Activated CD8-positive, alpha-beta memory T cell treated with anti-CD3 and anti-CD28 coated beads for 36 hours (primary cell): Measurements from ENCODE around the gene CGB7. TPM values are rescaled to one million over a fixed set of nuclear protein-coding genes. Genes with fewer than 3 reads are reported as not detected.

ENCODE experiments used
- CTCF ChIA-PET: fragments of 350-600 bp; sonication (Branson Sonifier 250); formaldehyde crosslinking; loops from one replicate; lab custom pipeline; 2021; ENCODE audit warnings: antibody characterized with exemption; lab: Charles Lee
- POLR2A ChIA-PET: fragments of 350-600 bp; sonication (Branson Sonifier 250); formaldehyde crosslinking; loops from one replicate; lab custom pipeline; 2021; ENCODE audit warnings: antibody characterized with exemption; lab: Charles Lee
- total RNA-seq, 2 experiments: library from RNA; stranded (reverse); gene quantifications; one replicate each; pipeline ENCODE4 v1.2.3, GENCODE V29; 2021

CGB7 gene
- total RNA-seq, 2 experiments from 2014 or later: not detected

GRCh38 chr19:49004964-49005614, 52.5 kb downstream of the CGB7 start:
- CTCF ChIA-PET: interaction anchor here (1.2 kb wide), 1 partner anchor 92 kb away, joined by 3 read pairs; no protein-coding TSS in a partner anchor
- POLR2A ChIA-PET: interaction anchor here (0.8 kb wide), 1 partner anchor 12 kb away, joined by 3 read pairs; the partner anchor contains the start of gene LHB

Other genes starting within 250 kb of the CGB7 start
- 10 to 100 TPM; 71.5 to 73.1 TPM for gene BCAT2, start 246.7 kb downstream of the CGB7 start, total RNA-seq
- gene HSD17B14, start 221.3 kb downstream of the CGB7 start, total RNA-seq: under 1 TPM; 0.27 to 0.44 TPM
- gene PLEKHA4, start 189.1 kb downstream of the CGB7 start, total RNA-seq: 1 to 10 TPM; 4.8 to 5.5 TPM
- 10 to 100 TPM; 31.4 to 31.9 TPM for gene PPP1R15A, start 185.3 kb downstream of the CGB7 start, total RNA-seq
- not detected for gene TULP2, start 159.0 kb downstream of the CGB7 start, total RNA-seq
- 10 to 100 TPM; 89.2 to 89.5 TPM for gene NUCB1, start 157.4 kb downstream of the CGB7 start, total RNA-seq
- under 1 TPM; 0.32 to 0.67 TPM for gene DHDH, start 124.0 kb downstream of the CGB7 start, total RNA-seq
- gene BAX, start 102.9 kb downstream of the CGB7 start, total RNA-seq: 100 to 1,000 TPM; 272 to 279 TPM
- gene FTL, start 92.4 kb downstream of the CGB7 start, total RNA-seq: 1,000 to 10,000 TPM; 1,469 to 1,496 TPM
- 10 to 100 TPM; 50.8 to 54.7 TPM for gene GYS1, start 64.4 kb downstream of the CGB7 start, total RNA-seq
- 100 to 1,000 TPM; 173 to 175 TPM for gene RUVBL2, start 63.9 kb downstream of the CGB7 start, total RNA-seq
- gene LHB, start 40.7 kb downstream of the CGB7 start, total RNA-seq: not detected
- not detected for gene CGB3, start 33.4 kb downstream of the CGB7 start, total RNA-seq
- gene CGB2, start 25.9 kb downstream of the CGB7 start, total RNA-seq: not detected
- not detected for gene CGB1, start 20.9 kb downstream of the CGB7 start, total RNA-seq
- not detected for gene CGB5, start 13.9 kb downstream of the CGB7 start, total RNA-seq
- not detected for gene CGB8, start 8.6 kb downstream of the CGB7 start, total RNA-seq
- not detected for gene NTF4, start 7.1 kb upstream of the CGB7 start, total RNA-seq
- not detected for gene KCNA7, start 14.9 kb upstream of the CGB7 start, total RNA-seq
- gene SNRNP70, start 27.7 kb upstream of the CGB7 start, total RNA-seq: 100 to 1,000 TPM; 201 TPM
- gene LIN7B, start 56.6 kb upstream of the CGB7 start, total RNA-seq: 1 to 10 TPM; 4.7 to 4.9 TPM
- 1 to 10 TPM; 1.0 to 1.4 TPM for gene C19orf73, start 61.4 kb upstream of the CGB7 start, total RNA-seq
- 1 to 10 TPM; 3.9 to 4.7 TPM for gene PPFIA3, start 61.8 kb upstream of the CGB7 start, total RNA-seq
- gene HRC, start 97.6 kb upstream of the CGB7 start, total RNA-seq: not detected
- under 1 TPM in 1 of 2 experiments, not detected in 1; 0.13 TPM for gene TRPM4, start 100.0 kb upstream of the CGB7 start, total RNA-seq